T-helper 1 cell (primary cell): ENCODE data around the gene UPB1.

Experiments
- DNase-seq, 5 donors: peaks; one replicate each; pipeline ENCODE4 v3.0.0-alpha.2; 2012 to 2020

The UPB1 gene

DNA sequence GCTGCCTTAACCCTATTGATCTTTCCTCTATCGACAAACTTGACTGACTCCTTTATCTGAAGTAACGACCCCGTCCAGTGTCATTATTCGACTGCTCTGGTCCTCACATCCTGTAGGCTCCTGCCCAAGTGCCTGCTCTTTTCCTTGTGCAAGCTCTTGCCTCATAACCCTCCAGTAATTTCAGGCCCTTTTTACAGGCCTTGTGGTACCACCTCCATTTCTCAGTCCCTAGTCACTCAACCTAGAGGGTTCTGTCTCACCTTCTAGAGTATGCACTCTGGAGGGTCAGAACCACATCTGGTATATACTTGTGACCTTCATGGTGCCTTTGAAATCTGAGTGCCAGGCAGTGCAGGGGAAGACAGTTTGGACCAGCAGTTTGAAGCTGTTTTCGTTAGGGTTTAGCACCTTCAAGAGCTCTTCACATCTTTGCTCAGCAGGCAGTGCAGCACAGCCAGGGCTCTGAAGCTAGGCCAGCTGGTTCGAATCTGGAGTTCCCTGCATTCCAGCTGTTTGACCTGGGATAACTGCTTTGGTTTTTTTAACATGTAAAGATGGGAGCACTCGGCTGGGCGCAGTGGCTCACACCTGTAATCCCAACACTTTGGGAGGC is 71.9 kb downstream of the UPB1 start:
- no peak for DNase-seq

DNA sequence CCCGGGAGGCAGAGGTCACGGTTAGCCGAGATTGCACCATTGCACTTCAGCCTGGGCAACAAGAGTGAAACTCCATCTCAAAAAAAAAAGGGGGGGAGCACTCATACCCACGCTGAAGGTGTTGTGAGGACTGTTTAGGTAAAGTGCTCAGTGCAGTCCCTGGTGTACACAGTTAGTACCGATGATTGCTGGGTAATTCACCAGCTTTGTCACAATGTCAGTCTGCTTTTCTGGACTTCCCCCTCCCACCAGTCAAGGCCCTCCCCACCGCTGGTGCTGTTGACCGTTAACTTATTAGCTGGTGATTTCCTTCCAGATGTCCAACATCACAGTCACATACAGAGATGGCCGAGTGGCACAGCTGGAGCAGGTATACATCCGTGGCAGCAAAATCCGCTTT is 72.5 kb downstream of the UPB1 start:
- DNase-seq = no peak

DNA sequence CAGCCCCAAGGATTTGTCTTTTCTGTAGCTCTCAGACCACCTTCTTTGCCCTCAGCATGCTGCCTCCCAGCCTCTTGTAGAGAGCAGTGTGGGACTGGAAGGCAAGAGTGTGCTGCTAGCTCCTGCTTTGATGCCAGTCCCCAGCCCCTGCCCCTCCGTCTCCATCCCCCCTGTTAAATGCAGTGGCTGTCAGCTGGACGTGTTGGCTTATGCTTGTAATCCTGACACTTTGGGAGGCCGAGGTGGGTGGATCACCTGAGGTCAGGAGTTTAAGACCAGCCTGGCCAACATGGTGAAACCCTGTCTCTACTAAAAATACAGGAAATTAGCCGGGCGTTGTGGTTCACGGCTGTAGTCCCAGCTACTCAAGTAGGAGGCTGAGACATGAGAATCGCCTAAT is 76.1 kb downstream of the UPB1 start:
- DNase-seq = no peak

DNA sequence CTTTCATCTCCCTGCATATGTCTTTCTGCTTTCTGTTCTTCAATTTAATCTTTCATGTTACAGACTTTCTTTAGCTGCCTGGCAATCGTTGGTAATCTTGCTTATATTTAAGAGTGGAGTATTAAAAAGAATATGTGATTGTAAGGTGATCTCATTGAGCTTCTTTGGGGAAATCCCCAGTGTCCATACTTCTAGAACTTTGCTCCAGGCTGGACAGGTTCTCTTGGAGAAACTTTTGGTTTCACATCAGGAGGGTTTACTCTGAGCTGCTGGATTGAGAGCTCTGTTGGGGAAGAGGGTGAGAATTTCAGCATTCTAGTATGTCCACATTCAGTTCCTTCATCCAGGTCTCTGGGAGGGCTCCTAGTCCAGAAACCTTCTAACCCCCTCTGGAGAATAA is 81.6 kb downstream of the UPB1 start:
- no peak for DNase-seq
